Uterus (tissue), 2 donors: Measurements from ENCODE around the gene BTG4.

Experiments used
- POLR2A ChIP-seq, 2 donors: fragments of 450-650 bp; IDR thresholded peaks; one replicate each; pipeline ENCODE4 v1.6.1; 2016; ENCODE audit warnings: antibody characterized with exemption in 2 of 2, mild to moderate bottlenecking in 1 of 2, moderate library complexity in 1 of 2
- TF ChIP-seq, protein P1 (sequence below), 4 experiments: fragments of 200-600 bp in 2 of 4; fragments of 450-650 bp in 2 of 4; sonication (generic) in 2 of 4; IDR thresholded peaks; one replicate each; pipeline ENCODE4 v1.5.1; 2016 to 2019; ENCODE audit warnings: antibody characterized with exemption in 4 of 4, mild to moderate bottlenecking in 2 of 4, moderate library complexity in 1 of 4

- TF ChIP-seq, protein P1, sequence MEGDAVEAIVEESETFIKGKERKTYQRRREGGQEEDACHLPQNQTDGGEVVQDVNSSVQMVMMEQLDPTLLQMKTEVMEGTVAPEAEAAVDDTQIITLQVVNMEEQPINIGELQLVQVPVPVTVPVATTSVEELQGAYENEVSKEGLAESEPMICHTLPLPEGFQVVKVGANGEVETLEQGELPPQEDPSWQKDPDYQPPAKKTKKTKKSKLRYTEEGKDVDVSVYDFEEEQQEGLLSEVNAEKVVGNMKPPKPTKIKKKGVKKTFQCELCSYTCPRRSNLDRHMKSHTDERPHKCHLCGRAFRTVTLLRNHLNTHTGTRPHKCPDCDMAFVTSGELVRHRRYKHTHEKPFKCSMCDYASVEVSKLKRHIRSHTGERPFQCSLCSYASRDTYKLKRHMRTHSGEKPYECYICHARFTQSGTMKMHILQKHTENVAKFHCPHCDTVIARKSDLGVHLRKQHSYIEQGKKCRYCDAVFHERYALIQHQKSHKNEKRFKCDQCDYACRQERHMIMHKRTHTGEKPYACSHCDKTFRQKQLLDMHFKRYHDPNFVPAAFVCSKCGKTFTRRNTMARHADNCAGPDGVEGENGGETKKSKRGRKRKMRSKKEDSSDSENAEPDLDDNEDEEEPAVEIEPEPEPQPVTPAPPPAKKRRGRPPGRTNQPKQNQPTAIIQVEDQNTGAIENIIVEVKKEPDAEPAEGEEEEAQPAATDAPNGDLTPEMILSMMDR (IDR thresholded peaks at IDR 0.05) = no peak
- TF ChIP-seq POLR2A (IDR thresholded peaks at IDR 0.05) = no peak
These were observed 19.6 kb upstream of the BTG4 start for GRCh38 chr11:111531687-111532364.
